NCI-H146 treated with DMSO at 0.1 percent for 48 hours (cell line): ENCODE results near the gene PLA2G4E.
A peak's percentile ranks its signal among the peaks of the same experiment; 100 is the strongest.

Source experiments
- DNase-seq: peaks from one replicate; lab custom pipeline; 2025; ENCODE audit not compliant: unreplicated experiment; lab: John Stamatoyannopoulos, UW

Gene PLA2G4E

DNA sequence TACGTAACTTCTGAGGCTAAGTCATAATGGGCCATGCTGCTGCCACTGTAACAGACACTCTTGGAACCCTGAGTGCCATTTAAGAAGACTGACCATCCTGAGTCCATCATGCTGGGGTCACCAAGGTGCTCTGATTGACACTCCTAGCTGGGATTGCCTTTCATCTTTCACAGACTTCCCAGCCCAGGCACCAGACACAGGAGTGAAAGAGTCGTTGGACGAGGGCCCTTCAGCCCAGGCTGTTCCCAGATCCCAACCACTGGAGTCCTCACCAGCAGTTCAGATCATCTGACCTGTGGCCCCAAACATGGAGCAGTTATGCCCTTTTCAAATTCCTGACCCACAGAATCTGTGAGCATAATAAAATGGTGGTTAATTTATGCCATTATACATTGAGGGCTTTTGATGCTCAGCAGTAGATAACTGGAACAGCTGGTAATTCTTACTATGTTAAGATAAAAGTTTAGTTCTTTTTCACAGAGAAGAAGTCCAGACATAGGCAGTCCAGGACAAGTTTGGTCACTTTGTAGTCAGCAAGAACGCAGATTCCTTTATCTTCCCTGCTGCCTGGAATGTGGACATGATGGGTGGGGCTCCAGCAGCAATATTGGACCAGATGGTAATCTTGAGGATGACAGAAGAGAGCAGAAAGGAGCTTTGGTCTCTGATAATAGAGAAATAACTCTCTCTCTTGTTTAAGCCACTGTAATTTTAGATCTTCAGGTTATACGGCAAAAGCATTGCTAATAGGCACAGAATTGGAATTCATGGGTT, 41.2 kb downstream of the PLA2G4E start:
- no peak for DNase-seq

DNA sequence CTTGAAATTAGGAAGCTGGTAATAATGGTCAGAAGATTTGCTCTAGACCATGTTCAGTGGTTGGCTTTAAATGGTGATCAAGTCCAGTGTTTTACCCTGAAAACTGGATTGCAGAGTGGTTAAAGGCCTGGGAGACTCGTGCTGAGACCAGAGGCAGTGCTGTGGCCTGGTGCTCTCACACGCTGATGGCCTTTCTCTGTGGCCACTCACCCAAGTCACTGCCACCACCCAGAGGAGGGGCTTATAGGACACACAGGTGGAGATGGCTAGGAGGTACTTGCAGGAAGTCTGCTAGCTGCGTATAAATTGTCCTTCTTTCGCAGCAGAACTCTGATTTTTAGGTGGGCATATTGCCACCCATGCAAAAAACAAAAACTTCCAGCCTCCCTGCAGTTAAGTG, 42.3 kb downstream of the PLA2G4E start:
- DNase-seq, result no peak

DNA sequence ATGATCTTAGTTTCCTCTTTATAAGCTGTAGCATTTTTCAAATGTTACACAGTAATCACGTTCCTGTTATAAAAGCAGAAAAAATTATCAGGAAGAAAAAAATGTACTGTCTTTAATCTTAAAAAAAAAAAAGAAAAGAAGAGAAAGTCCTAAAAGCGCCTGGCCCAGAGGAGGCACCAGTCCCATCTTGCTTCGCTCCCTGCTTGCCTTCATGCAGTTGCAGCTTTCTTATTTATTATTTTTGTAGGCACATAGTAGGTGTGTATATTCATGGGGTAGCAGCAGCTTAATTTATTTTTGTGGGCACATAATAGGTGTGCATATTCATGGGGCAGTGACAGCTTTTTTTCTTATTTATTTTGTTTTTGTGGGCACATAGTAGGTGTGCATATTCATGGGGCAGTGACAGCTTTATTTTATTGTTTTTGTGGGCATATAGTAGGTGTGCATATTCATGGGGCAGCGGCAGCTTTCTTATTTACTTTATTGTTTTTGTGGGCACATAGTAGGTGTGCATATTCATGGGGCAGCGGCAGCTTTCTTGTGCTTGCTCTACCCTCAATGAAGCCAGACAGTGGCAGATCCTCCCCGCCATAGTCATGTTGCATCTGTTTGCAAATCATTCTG, 43.0 kb downstream of the PLA2G4E start:
- no peak for DNase-seq

DNA sequence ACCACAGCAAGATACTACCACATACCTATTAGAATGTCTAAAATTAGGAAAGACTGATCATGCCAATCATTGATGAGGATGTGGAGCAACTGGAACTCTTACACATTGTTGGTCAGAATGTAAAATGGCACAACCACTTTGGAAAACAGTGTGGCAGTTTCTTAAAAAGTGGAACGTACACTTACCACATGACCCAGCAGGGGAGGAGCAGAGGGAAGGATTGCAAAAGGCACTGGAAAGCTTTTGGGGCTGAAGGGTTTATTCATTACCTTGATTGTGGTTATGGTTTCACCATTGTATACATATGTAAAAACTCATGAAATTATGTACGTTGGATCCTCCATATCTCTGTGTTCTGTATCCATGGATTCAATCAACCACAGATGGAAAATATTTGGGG, 45.2 kb downstream of the PLA2G4E start:
- no peak for DNase-seq

DNA sequence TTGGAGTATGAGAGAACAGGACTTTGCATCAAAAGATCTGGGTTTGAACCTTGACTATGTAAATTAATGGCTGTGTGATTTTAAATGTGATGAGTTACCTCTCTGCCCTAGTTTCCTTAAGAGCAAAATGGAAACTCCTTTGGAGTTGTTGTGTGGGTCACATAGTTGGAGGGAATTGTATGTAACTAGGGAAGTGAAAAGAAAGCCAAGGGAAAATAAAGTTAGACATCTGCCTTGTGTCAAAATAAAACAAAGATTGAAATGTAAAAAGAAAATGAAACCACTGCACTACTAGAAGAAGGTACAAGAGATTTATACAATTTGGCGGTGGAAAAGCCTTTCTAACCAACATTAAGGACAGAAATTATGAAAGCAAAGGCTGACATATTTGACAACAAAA, 46.8 kb downstream of the PLA2G4E start:
- DNase-seq, result no peak

DNA sequence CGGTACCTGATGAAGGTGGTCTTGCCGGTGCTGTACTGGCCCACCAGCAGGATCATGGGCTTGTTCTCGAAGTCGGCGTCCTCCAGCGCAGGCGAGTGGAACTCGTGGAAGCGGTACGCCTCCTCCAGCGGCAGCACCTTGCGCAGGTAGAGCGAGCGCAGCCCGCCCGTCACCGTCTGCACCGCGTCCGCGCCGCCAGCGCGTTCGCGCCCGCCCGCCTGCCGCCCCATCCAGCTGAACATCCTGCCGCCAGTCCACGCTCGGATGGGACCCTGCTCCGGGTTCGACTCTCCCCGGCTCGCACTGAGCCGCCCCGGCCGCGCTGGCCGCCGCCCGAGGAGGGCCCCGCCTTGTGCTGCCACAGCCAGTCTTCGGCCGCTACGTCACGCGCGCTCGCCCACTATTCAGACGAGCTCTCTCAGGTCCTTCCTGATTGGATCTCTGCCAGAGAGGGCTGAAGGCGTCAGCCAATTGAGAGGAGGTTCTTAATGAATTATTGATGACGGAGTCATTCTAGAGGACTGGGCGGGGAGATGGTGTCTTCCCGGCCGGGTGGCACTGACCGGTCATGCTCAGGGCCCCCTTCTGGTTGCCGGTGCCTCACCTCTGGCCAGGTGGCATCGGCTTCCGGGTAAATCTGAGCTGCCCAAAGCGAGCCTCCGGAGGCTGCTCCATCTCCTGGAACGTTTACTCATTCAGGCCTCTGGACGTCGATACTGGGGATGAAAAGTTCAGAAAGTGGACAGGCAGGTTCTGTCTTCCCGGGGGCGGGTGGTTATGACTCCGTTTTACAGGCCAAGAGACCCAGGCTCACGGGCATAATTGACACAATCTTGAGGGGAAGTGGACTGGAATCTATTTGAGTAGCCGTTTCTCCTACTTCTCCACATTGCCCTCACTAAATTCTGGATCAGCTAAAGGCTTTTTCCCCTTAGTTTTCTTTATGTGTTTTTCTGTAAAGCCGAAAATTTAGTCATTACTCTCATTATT, 48.3 kb downstream of the PLA2G4E start, which contains the start of gene EHD4:
Gene EHD4 (minus strand): TSS at position 305 of the 990 bp plus-strand sequence. CDS start 63 bp downstream, at position 242.
- peak; percentile 95 for DNase-seq

DNA sequence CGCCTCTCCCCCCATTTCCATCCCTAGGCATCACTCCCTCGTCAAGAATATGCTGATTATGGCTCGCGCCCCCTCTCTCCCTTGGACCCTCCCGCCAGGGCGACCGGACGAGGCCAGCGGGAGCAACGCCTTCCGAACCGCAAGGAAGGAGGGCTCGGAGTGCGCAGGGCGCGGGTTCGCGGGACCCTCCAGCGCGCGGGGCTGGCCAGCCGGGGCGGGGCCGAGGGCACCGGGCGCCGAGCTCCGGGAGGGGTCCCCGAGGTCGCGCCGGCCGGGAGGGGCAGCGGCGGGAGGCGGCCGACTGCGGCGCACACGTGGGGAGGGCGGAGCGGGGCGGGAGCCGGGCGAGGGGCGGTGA, 49.0 kb downstream of the PLA2G4E start:
- DNase-seq, result no peak

DNA sequence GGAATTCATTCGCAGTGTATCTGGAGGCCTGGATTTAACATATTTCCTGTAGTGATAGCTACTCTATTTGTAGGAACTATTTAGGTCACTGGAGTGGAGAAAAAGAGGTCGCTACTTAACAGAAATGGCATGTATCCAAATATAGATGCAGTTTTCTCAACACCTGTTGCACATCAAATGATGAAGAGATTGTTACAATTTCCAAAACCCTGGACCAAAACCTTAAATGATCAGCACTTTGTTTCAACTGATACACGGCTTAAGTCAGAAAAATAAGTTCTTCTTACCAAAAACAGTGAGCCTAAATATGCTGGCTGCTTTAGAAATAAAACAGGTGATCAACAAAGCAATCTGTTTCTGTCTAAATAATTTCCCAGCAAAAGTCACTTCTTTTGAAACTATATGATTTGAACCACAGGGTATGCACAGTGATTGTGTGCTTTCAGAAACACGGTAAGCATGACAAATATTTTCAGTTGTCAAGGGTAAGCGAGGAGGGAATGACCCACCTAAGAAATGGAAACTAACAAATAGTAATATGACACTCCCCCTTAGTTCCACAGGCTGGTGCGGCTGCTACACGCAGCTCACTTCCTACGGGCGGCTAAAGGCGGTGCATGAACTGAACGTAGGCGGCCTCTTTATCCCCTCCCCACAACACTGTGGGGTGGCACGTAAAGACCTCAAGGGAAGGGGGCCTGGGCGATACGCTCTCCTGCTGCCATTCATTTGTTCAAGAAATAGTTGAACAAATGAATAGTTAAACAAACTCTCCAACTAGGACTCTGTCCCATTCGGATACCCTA, 49.5 kb downstream of the PLA2G4E start:
- DNase-seq, result peak; percentile 16

DNA sequence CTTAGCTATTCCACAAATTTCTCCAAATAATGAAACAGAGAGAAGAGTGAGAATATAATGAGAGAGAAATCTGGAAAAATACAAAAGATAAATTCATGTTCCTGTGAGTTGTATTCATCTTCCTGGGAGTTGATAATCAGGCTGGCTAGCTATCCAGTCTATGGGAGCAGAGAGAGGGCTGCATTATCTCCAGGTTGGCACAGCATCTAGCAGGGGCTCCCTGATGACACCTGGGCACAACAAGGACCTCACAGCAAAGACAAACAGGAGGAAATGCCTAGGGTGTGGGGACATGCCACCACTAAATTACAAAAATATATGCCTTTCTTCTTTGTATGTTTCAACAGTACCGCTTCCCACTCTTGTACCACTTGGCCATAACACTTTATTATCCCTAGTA, 50.4 kb downstream of the PLA2G4E start:
- DNase-seq, result no peak

DNA sequence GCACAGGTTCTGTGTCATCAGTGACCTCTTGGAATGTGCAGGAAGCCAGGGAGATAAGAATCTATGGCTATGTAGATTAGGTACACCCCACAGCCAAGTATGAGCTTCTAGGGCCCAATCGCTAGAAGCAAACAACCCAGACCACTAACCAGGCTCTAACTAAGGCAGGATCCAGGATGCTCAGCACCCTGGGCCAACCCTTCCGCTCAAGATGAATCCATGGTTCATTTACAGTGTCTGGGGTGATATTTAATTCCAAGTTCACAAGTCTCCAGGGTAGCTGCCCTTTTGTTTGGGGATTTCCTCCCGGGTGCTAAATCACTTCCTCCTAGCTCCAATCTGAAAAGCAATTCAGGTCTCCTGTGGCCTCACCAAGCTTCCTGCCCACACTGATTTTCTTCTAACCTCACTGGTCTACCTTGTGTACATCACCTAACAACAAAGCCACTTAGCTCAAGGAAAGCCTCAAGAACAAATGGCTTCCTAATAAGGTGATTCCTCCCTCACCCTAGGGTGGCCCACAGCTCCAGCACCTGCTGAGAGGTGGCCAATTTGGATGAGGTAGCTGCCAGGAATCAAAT, 50.9 kb downstream of the PLA2G4E start:
- no peak for DNase-seq

DNA sequence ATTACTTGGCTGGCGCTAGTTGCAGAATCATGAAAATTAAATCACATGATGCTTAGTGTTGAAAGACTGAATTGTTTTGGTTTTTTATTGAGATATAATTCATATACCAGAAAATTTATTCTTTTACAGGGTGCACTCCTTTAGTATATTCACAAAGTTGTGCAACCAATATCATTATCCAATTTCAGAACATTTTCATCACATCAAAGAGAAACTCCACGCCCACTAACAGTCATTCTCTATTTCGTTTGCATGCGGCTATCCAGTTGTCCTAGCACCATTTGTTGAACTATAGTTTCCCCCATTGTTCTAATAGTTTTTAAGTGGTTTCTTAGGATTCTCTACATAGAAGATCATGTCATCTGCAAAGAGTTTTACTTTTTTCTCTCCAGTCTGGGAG, 52.1 kb downstream of the PLA2G4E start:
- DNase-seq, result no peak

DNA sequence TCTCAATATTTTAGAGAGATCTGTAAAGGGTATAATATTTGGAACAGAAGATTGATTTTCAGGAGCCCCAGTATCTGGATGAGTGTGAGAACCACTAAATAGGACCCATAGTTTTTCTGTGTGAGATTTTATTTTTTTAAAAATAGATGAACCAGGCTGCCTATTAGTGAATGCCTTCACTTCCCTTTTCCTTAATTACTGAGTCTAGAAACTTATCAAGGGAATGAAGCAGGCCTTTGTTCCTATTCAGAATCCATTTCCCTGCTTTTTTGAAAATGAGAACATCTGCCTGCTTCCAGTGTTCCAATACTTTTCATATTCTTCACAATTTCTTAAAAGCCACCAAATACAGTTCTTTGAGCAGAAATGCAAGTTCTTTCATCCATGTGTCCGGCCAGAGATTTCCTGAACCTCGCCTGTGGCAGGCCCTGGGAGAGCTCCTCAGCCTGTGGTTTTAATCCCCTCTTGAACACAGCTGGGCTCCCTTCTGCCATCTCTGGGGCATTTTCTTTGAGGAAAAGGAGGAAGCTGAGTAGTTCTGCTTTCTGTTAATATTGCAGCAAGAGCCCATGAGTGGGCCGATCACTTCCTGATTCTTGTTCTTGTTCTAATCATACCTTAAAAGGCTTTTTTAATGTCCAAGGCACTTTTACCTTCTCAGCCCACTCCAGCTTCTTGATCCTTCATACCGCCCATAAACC, 53.2 kb downstream of the PLA2G4E start:
- DNase-seq, result no peak

DNA sequence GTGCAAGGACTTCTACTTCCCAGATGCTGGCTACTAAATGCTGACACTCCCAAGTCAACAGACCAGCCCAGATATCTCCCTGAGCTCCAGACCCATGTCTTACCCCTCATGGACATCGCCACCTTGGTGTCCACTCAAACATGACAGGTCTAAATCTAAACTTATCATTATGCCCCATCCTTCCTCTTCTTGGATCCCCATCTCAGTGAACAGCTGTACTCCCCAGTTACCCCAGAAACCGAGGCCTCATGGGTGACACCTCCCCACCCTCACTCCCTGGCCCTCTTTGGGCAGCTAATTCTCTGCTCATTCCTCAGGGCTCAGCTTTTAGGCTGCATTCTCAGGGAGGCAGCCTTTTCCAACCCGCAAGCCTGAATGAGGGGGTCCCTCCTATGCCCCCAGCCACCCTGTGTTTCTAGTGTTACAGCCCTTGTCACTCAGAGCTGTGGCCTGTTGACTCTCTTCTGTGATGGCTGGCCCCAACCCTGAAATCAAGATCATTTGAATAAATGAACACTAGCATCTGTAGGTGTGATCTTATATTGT, 53.8 kb downstream of the PLA2G4E start:
- no peak for DNase-seq

DNA sequence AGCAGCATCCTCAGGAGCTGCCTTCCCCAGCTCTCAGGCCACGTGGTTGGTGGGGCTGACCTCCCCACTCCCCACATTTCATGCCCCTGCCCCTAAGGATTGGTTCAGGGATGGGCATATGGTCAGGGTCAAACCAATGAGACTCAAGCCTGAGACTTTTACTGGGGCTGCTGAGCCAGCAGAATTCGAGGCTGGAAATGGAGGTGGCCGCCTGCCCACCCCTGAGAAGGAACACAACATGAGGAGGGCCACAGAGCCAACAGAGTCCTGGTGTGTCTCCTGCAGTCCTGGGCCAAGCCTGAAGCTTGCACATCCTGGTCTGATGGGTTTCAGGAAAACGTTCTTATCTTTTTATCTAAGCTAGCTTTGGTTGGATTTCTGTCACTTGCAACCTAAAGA, 54.4 kb downstream of the PLA2G4E start:
- no peak for DNase-seq

DNA sequence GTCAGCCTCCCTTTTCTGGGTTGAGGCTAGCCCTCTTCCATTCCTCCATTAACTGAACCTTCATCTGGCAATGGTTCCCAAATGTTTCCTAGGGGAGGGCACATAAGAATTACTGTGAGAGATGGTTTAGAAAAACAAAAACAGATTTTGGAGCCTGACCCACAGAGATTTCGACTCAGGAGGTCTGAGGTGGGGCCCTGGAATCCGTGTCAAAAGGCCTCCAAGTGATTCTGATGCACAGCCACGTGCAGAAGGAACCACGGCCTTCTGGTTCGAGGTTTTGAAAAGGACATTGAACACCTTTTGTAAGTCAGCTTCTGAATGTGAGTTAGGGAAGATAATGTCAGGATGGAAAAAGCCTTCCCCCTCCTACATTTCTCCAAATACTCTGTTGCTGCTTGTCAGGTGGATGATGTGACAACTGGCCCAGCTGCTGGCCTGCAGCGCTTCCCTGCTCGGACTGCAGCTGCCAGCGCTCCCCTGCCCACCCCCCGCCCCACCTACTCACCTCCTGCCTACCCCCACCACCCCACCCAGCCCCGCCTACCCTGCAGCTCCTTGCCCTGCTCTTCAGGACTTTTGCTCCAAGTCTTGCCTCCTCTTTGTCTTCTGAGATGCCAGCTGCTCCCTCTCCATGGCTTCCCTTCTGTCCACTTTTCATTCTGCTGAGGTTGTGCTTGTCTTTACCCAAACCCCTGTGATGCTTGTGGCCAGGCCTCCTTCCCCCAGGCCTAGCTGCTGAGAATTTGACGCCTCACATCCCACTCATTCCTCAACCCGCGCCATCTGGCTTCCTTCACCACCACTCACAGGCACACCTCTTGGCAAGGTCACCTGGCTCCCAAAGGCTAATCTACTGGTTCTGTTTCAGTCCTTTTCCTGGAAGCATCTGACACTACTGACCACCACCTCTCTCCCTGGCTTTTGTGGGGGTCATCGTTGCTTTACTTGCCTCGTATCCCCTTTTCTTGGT, 55.1 kb downstream of the PLA2G4E start:
- DNase-seq, result no peak

DNA sequence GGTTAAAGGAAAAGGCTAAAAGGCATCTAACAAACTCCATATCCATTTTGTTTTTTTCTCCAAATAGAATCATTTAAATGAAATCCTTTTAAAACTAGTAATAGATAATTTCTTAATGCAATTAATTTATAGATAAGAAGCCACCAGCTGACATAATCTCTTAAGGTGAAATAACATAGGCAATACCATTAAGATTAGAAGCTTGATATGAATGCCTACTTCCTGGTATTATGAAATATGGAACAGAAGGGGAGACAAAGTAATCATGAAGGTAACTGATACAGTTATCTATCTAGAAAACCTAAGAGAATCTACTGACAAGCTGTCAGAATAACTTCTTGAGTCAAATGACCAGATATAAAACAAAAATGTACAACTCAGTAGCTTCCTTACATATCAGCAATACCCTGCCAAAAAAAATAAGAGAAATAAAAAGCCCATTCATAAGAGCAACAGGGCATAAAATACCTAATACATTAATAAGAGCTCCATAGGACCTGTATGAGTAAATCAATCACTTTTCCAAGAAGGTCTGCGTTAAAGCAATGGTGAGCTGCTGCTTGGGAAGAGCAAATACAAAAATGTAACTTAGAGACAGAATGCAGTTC, 59.1 kb downstream of the PLA2G4E start:
- no peak for DNase-seq

DNA sequence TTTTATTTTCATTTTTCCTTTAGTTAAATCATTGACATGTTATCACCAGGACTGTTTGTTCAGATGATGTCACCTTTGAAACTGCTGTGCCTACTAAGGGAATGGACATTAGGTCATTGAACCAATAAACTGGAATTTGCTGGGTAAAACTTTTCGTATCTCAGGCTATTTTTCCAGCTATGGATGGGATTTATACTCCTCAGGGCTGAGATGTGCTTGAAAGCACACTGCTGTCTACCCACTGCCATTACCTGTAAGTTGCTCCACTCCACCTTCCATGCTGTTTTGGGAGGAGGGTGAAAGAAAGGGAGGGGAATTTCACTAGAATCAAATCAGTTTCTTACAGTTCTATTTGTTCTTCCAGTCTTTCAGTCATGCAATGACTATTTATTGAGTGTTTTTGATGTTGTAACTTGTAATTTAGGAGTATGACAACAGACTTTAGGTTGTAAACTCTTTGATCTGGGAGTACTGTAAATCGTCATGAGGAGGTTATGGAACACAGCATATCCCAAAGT, 59.8 kb downstream of the PLA2G4E start:
- DNase-seq, result no peak

DNA sequence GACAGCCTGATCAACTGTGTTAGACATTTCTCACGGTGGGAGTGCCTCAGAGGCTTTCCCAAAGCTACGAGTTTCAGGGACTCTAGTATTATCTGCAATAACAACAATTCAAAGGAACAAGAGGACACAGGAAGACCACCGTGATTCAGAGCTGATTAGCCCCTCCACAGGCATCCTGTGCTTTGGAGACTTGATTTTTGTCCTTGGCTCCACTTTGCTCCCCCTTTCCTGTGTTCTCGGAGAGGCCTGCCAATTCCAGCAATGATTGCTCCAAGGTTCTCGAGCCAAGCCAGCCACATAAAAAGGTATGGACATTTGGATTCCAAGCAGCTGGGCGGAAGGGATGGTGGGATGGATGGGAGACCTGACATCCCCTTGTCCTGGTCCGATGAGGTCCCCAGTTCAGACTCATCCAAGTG, 62.8 kb downstream of the PLA2G4E start:
- DNase-seq, result no peak
